OCI-LY7 (cell line): Measurements from ENCODE around the gene TMTC2. TPM values are rescaled to one million over a fixed set of nuclear protein-coding genes. Genes with fewer than 3 reads are reported as not detected.

Experiments
- BruUV-seq: library from RNA; stranded (reverse); fragments of 400-500 nt; replicated peaks from 2 replicates; lab custom pipeline; 2021; lab: Mats Ljungman, UMichigan
- CTCF ChIA-PET: fragments of 300-600 bp; sonication (Branson Sonifier 250); formaldehyde crosslinking; loops from one replicate; lab custom pipeline; 2022; ENCODE audit warnings: antibody characterized with exemption; ENCODE audit not compliant: unreplicated experiment; lab: Charles Lee
- POLR2A ChIA-PET: fragments of 300-600 bp; sonication (Branson Sonifier 250); formaldehyde crosslinking; loops from one replicate; lab custom pipeline; 2022; ENCODE audit warnings: antibody characterized with exemption; lab: Charles Lee
- DNase-seq: peaks from one replicate; pipeline ENCODE4 v3.0.0-alpha.2; 2015; ENCODE audit warnings: low spot score
- H2AFZ ChIP-seq: fragments of 200-600 bp; sonication (generic), shearing (Covaris generic); 2 replicates; pipeline ENCODE4 v1.6.1; 2014; ENCODE audit warnings: mild to moderate bottlenecking, antibody characterized with exemption, low read length, moderate library complexity
- H3K27ac ChIP-seq: fragments of 200-600 bp; sonication (generic); 2 replicates; pipeline ENCODE4 v1.5.1; 2014; ENCODE audit warnings: mixed run types, low read depth, mild to moderate bottlenecking, moderate library complexity, low read length, inconsistent platforms; ENCODE audit not compliant: poor library complexity, severe bottlenecking
- H3K36me3 ChIP-seq: fragments of 200-600 bp; sonication (generic); 2 replicates; pipeline ENCODE4 v1.6.1; 2014; ENCODE audit warnings: mild to moderate bottlenecking, antibody characterized with exemption, low read length, moderate library complexity, mixed read lengths; ENCODE audit not compliant: insufficient read depth
- H3K4me1 ChIP-seq: fragments of 200-600 bp; sonication (generic); 2 replicates; pipeline ENCODE4 v1.5.1; 2014; ENCODE audit warnings: mild to moderate bottlenecking, low read length; ENCODE audit not compliant: insufficient read depth, poor library complexity, severe bottlenecking
- H3K4me2 ChIP-seq: fragments of 200-600 bp; sonication (generic); 2 replicates; pipeline ENCODE4 v1.6.1; 2014; ENCODE audit warnings: mild to moderate bottlenecking, low read length
- H3K4me3 ChIP-seq: fragments of 200-600 bp; sonication (generic); 2 replicates; pipeline ENCODE4 v1.5.1; 2014; ENCODE audit warnings: mild to moderate bottlenecking, low read depth, low read length; ENCODE audit not compliant: poor library complexity, severe bottlenecking
- H3K79me2 ChIP-seq: fragments of 200-600 bp; sonication (generic); 2 replicates; pipeline ENCODE4 v1.6.1; 2016; ENCODE audit warnings: low read depth, mild to moderate bottlenecking, low read length, moderate library complexity, mixed read lengths; ENCODE audit not compliant: insufficient read depth
- H3K9me2 ChIP-seq: fragments of 200-600 bp; sonication (generic); 2 replicates; pipeline ENCODE4 v1.6.1; 2016; ENCODE audit warnings: mild to moderate bottlenecking, low read length, mixed read lengths; ENCODE audit not compliant: insufficient read depth
- H3K9me3 ChIP-seq: fragments of 200-600 bp; sonication (generic); 2 replicates; pipeline ENCODE4 v1.6.1; 2014; ENCODE audit warnings: mild to moderate bottlenecking, mixed run types, low read length, mixed read lengths
- H4K20me1 ChIP-seq: fragments of 200-600 bp; sonication (generic); 2 replicates; pipeline ENCODE4 v1.6.1; 2014; ENCODE audit warnings: mild to moderate bottlenecking, antibody characterized with exemption, low read length, moderate library complexity, mixed read lengths; ENCODE audit not compliant: insufficient read depth
- EZH2phosphoT487 ChIP-seq: fragments of 200-600 bp; sonication (generic); IDR thresholded peaks from 2 replicates; pipeline ENCODE4 v1.6.1; 2018; ENCODE audit warnings: low read depth, borderline replicate concordance, mild to moderate bottlenecking, mixed run types, antibody characterized with exemption, low read length, moderate library complexity, mixed read lengths
- intact Hi-C: fragments of 100-400 bp; cut with micrococcal nuclease; formaldehyde crosslinking; loops from one replicate; pipeline ENCODE4 v1.10.0; 2022; ENCODE audit not compliant: unreplicated experiment
- total RNA-seq, 2 experiments: library from RNA; depleted of rRNA in 1 of 2; stranded (reverse); fragments of >200 nt in 1 of 2; shearing (Covaris generic) in 1 of 2; gene quantifications; 2 replicates each; pipeline ENCODE4 v1.2.3, GENCODE V29; 2014 to 2022
- TF ChIP-seq, protein P1 (sequence below): fragments of 200-600 bp; sonication (generic); conservative IDR thresholded peaks from 2 replicates; pipeline ENCODE4 v1.5.1; 2014; ENCODE audit warnings: mild to moderate bottlenecking, antibody characterized with exemption, low read length, moderate library complexity, mixed read lengths

The TMTC2 gene
- total RNA-seq, 2 experiments from 2014 or later: 5.6 to 8.1 TPM

DNA sequence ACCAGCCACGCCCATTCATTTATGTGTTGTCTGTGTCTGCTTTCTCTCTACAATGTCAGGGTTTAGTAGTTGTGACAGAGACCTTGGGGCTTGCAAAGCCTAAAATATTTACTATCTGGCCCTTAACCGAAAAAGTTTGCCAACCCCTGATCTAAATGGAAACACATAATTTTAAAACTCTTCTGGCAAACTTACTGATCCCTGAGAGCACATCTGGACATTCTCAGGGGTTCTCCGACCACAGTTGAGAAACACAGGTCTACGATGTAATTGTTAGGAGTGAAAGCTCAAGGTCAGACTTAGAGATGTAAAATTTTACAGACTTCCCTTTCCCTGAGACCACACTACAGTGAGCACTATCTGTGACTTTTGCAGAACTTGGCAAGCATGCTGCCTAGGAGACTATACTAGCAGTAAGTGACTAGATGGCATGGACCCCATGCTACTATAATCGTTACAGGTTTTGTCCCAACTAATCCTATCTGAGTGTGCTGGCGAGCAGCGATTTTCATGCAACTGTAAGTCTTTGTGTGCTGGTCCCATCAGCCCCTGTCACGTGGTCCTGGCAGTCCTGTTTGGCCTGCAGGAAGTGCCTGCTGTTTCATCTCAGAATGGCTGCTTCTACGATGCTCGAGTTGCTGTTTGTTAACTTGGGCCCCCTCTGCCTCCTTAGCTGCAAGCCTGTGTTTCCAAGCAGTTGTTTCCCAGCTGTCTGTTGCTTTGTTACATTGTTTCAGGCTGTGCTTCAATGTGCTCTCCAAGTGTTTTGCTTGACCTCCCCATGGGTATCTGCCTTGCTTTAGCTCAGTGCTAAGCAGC, 21.6 kb downstream of the TMTC2 start:
- CTCF ChIA-PET: no interaction called here
- Histone ChIP-seq H3K36me3 (no peaks in the 10 kb centered on the region), H4K20me1 (no peaks in the 10 kb centered on the region), H3K4me3 (no peak overlapping the region), H3K4me2 (no peak overlapping the region), H2AFZ (no peak overlapping the region), H3K9me2 (no peaks in the 10 kb centered on the region), H3K9me3 (no peaks in the 10 kb centered on the region), H3K79me2 (no peaks in the 10 kb centered on the region), H3K4me1 (no peaks in the 10 kb centered on the region), H3K27ac (no peak overlapping the region)
- POLR2A ChIA-PET: interaction anchor here (0.6 kb wide), 1 partner anchor 302 kb away, joined by 3 read pairs; no protein-coding TSS in a partner anchor
- BruUV-seq: no TSS peak
- intact Hi-C loops: no loop called here
- no peak for DNase-seq
- TF ChIP-seq EZH2phosphoT487: no peak
- TF ChIP-seq, protein P1, sequence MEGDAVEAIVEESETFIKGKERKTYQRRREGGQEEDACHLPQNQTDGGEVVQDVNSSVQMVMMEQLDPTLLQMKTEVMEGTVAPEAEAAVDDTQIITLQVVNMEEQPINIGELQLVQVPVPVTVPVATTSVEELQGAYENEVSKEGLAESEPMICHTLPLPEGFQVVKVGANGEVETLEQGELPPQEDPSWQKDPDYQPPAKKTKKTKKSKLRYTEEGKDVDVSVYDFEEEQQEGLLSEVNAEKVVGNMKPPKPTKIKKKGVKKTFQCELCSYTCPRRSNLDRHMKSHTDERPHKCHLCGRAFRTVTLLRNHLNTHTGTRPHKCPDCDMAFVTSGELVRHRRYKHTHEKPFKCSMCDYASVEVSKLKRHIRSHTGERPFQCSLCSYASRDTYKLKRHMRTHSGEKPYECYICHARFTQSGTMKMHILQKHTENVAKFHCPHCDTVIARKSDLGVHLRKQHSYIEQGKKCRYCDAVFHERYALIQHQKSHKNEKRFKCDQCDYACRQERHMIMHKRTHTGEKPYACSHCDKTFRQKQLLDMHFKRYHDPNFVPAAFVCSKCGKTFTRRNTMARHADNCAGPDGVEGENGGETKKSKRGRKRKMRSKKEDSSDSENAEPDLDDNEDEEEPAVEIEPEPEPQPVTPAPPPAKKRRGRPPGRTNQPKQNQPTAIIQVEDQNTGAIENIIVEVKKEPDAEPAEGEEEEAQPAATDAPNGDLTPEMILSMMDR: no peak

DNA sequence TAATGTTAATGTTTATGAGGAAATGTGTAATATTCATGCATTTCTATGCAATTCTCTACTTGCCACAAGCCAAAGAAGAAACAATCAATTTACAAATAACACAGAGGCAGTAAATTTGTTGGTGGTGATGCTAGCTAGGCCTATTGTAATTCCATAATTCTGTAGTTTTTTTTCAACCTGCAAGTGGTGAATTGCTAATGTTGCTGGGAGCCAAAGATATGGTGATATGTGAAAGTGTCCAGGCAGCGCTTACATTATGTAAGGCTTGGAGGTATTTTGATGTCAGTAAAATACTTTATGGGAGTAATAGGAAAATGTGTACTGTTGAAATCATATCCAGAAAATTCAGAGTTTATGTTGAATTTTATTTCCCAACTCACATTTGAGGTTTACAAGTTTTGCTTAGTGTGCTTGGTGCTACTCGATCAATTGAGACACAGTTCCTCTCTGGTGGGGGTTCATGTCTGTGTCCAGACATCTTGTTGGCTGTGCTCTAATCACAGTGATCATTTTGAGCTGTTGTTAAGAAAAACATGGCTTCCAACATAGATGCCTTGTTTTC, 23.2 kb downstream of the TMTC2 start:
- BruUV-seq: no TSS peak
- Histone ChIP-seq H4K20me1 (no peaks in the 10 kb centered on the region), H3K9me3 (no peaks in the 10 kb centered on the region), H2AFZ (no peak overlapping the region), H3K4me2 (no peak overlapping the region), H3K4me3 (no peak overlapping the region), H3K79me2 (no peaks in the 10 kb centered on the region), H3K36me3 (no peaks in the 10 kb centered on the region), H3K27ac (no peak overlapping the region), H3K4me1 (no peaks in the 10 kb centered on the region), H3K9me2 (no peaks in the 10 kb centered on the region)
- TF ChIP-seq, protein P1: no peak
- TF ChIP-seq EZH2phosphoT487: no peak
- intact Hi-C loops: no loop called here
- ChIA-PET CTCF (no interaction called here), POLR2A (interaction anchor here (1.8 kb wide), 1 partner anchor 8 kb away, joined by 6 read pairs; no protein-coding TSS in a partner anchor)
- DNase-seq: no peak
